H9 (cell line): ENCODE results near the gene SCGN. TPM values are rescaled to one million over a fixed set of nuclear protein-coding genes. Genes with fewer than 3 reads are reported as not detected.

Source experiments
- DNase-seq: peaks from one replicate; pipeline ENCODE4 v3.0.0-alpha.2; 2017
- H2AFZ ChIP-seq: one replicate; pipeline ENCODE4 v1.6.1; 2013; ENCODE audit warnings: mild to moderate bottlenecking, low read length, control low read depth, moderate library complexity
- H2AK5ac ChIP-seq: 2 replicates; pipeline ENCODE4 v1.6.1; 2013; ENCODE audit warnings: low read length, control low read depth, mixed read lengths; ENCODE audit not compliant: insufficient read length
- H2BK120ac ChIP-seq: one replicate; pipeline ENCODE4 v1.6.1; 2013; ENCODE audit warnings: low read depth, mild to moderate bottlenecking, low read length, control low read depth, inconsistent platforms; ENCODE audit not compliant: poor library complexity, severe bottlenecking
- H2BK12ac ChIP-seq: 2 replicates; pipeline ENCODE4 v1.6.1; 2013; ENCODE audit warnings: low read length, control low read depth, mixed read lengths, low read depth; ENCODE audit not compliant: insufficient read length
- H2BK15ac ChIP-seq: 2 replicates; pipeline ENCODE4 v1.6.1; 2013; ENCODE audit warnings: low read depth, low read length, control low read depth
- H2BK20ac ChIP-seq: one replicate; pipeline ENCODE4 v1.6.1; 2013; ENCODE audit warnings: low read depth, mild to moderate bottlenecking, low read length, control low read depth, inconsistent platforms; ENCODE audit not compliant: poor library complexity, severe bottlenecking
- H2BK5ac ChIP-seq: 2 replicates; pipeline ENCODE4 v1.6.1; 2013; ENCODE audit warnings: low read length, control low read depth, mixed read lengths; ENCODE audit not compliant: insufficient read length
- H3K14ac ChIP-seq: 2 replicates; pipeline ENCODE4 v1.6.1; 2013; ENCODE audit warnings: low read length, control low read depth; ENCODE audit not compliant: insufficient read depth
- H3K18ac ChIP-seq: 2 replicates; pipeline ENCODE4 v1.6.1; 2013; ENCODE audit warnings: low read depth, mild to moderate bottlenecking, mixed read lengths, low read length, control low read depth; ENCODE audit not compliant: insufficient read length
- H3K23ac ChIP-seq: 2 replicates; pipeline ENCODE4 v1.6.1; 2013; ENCODE audit warnings: low read length, control low read depth, mixed read lengths, low read depth; ENCODE audit not compliant: insufficient read length
- H3K23me2 ChIP-seq: 2 replicates; pipeline ENCODE4 v1.6.1; 2013; ENCODE audit warnings: low read depth, mild to moderate bottlenecking, mixed read lengths, low read length, control low read depth; ENCODE audit not compliant: insufficient read length, poor library complexity, severe bottlenecking
- H3K27ac ChIP-seq: 2 replicates; pipeline ENCODE4 v1.5.1; 2013; ENCODE audit warnings: low read length, control low read depth, mixed read lengths, low read depth; ENCODE audit not compliant: insufficient read length
- H3K27me3 ChIP-seq: 2 replicates; pipeline ENCODE4 v1.6.1; 2013; ENCODE audit warnings: low read length, control low read depth, inconsistent platforms; ENCODE audit not compliant: insufficient read depth
- H3K4ac ChIP-seq: 2 replicates; pipeline ENCODE4 v1.6.1; 2013; ENCODE audit warnings: low read depth, mild to moderate bottlenecking, control low read depth, inconsistent platforms, low read length, moderate library complexity
- H3K4me1 ChIP-seq: 2 replicates; pipeline ENCODE4 v1.6.1; 2013; ENCODE audit warnings: low read length, control low read depth, inconsistent platforms; ENCODE audit not compliant: insufficient read depth
- H3K4me2 ChIP-seq: 2 replicates; pipeline ENCODE4 v1.6.1; 2013; ENCODE audit warnings: low read length, control low read depth, mixed read lengths; ENCODE audit not compliant: insufficient read length, insufficient read depth
- H3K56ac ChIP-seq: 2 replicates; pipeline ENCODE4 v1.6.1; 2013; ENCODE audit warnings: low read depth, mild to moderate bottlenecking, mixed read lengths, low read length, control low read depth; ENCODE audit not compliant: insufficient read length
- H3K79me1 ChIP-seq: 2 replicates; pipeline ENCODE4 v1.6.1; 2013; ENCODE audit warnings: low read depth, mild to moderate bottlenecking, moderate library complexity, low read length, control low read depth, inconsistent platforms; ENCODE audit not compliant: insufficient read depth, poor library complexity, severe bottlenecking
- H3K79me2 ChIP-seq: 2 replicates; pipeline ENCODE4 v1.6.1; 2013; ENCODE audit warnings: low read length, control low read depth, inconsistent platforms; ENCODE audit not compliant: insufficient read depth
- H3K9ac ChIP-seq: 2 replicates; pipeline ENCODE4 v1.6.1; 2013; ENCODE audit warnings: low read length, control low read depth, mixed read lengths; ENCODE audit not compliant: insufficient read length; ENCODE audit errors: extremely low read depth
- H3K9me3 ChIP-seq: one replicate; pipeline ENCODE4 v1.6.1; 2013; ENCODE audit warnings: low read depth, low read length, inconsistent platforms; ENCODE audit not compliant: control insufficient read depth
- H3T11ph ChIP-seq: one replicate; pipeline ENCODE4 v1.6.1; 2013; ENCODE audit warnings: mild to moderate bottlenecking, low read length, control low read depth, inconsistent platforms
- H4K20me1 ChIP-seq: one replicate; pipeline ENCODE4 v1.6.1; 2013; ENCODE audit not compliant: control insufficient read depth, insufficient read length, insufficient read depth
- H4K5ac ChIP-seq: 2 replicates; pipeline ENCODE4 v1.6.1; 2013; ENCODE audit warnings: low read depth, mild to moderate bottlenecking, mixed read lengths, low read length, control low read depth; ENCODE audit not compliant: insufficient read length
- H4K8ac ChIP-seq: replicated peaks from 2 replicates; pipeline ENCODE4 v1.6.1; 2013; ENCODE audit warnings: low read length, control low read depth, mixed read lengths, low read depth; ENCODE audit not compliant: insufficient read length
- H4K91ac ChIP-seq: 2 replicates; pipeline ENCODE4 v1.6.1; 2013; ENCODE audit warnings: low read depth, mild to moderate bottlenecking, moderate library complexity, mixed read lengths, low read length, control low read depth; ENCODE audit not compliant: insufficient read length
- H3K27ac Mint-ChIP-seq, 3 experiments: 2 replicates in 2 of 3; 3 replicates in 1 of 3; pipeline ENCODE4 v1.8.0; 2020 to 2021; ENCODE audit warnings: mixed read lengths in 3 of 3, mild to moderate bottlenecking in 1 of 3, moderate library complexity in 1 of 3
- H3K27me3 Mint-ChIP-seq: 2 replicates; pipeline ENCODE4 v1.8.0; 2021; ENCODE audit warnings: low read depth, mild to moderate bottlenecking, moderate library complexity, mixed read lengths
- H3K36me3 Mint-ChIP-seq, 3 experiments: 2 replicates in 2 of 3; 3 replicates in 1 of 3; pipeline ENCODE4 v1.8.0; 2020 to 2021; ENCODE audit warnings: low read depth in 3 of 3, mixed read lengths in 3 of 3; ENCODE audit not compliant: insufficient read depth in 1 of 3
- H3K4me1 Mint-ChIP-seq, 2 experiments: 2 replicates each; pipeline ENCODE4 v1.8.0; 2020; ENCODE audit warnings: mixed read lengths in 2 of 2
- H3K4me3 Mint-ChIP-seq, 2 experiments: 2 replicates in 1 of 2; 3 replicates in 1 of 2; pipeline ENCODE4 v1.8.0; 2020 to 2021; ENCODE audit warnings: mild to moderate bottlenecking in 2 of 2, mixed read lengths in 2 of 2, moderate library complexity in 1 of 2
- H3K9me3 Mint-ChIP-seq, 2 experiments: 2 replicates in 1 of 2; 3 replicates in 1 of 2; pipeline ENCODE4 v1.8.0; 2020; ENCODE audit warnings: mild to moderate bottlenecking in 2 of 2, mixed read lengths in 2 of 2, moderate library complexity in 1 of 2
- WGBS: extraction: QIAGEN DNeasy Blood & Tissue Kit; methylation state at CpG from one replicate; pipeline ENCODE4 v1.1.7; 2013; ENCODE audit warnings: missing lambda C conversion rate, low lambda C conversion rate, mixed read lengths; ENCODE audit not compliant: insufficient read length; ENCODE audit errors: extremely low coverage; 5-methylcytosine and 5-hydroxymethylcytosine counted together
- total RNA-seq: library from RNA; stranded (reverse); gene quantifications from 2 replicates; pipeline ENCODE4 v1.2.1, GENCODE V29; 2021
- TF ChIP-seq, protein P1 (sequence below): fragments of 200-600 bp; sonication (generic); conservative IDR thresholded peaks from 3 replicates; pipeline ENCODE4 v1.8.0; 2021; ENCODE audit warnings: antibody characterized with exemption, mild to moderate bottlenecking

The SCGN gene
- total RNA-seq, 1 experiment from 2014 or later: not detected

DNA sequence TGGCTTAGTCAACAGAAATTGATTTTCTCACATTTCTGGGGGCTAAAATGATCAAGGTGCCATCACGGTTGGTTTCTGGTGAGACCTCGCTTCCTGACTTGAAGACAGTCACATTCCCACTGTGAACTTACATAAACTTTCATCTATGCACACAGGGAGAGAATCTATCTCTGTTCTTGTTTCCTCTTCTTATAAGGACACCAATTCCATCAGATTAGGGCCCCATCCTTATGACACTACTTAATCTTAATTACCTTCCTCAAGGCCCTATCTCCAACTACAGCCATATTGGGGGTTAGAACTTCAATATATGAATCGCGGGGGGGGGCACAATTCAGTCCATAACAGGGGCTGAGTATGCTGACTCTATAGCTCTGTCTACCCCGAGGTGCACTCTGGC lies 10.6 kb upstream of the SCGN start:
- H3K4ac ChIP-seq: no peak overlapping the region
- H2BK12ac ChIP-seq: no peak overlapping the region
- H3K4me2 ChIP-seq: no peak overlapping the region

More for the DNA sequence above, 10.6 kb upstream of the SCGN start:
- no peak overlapping the region for H3K14ac ChIP-seq
- no peak overlapping the region for H2AFZ ChIP-seq
- no peaks in the 10 kb centered on the region for H3K79me2 ChIP-seq
- no peaks in the 10 kb centered on the region for H4K20me1 ChIP-seq
- no peaks in the 10 kb centered on the region for H3K9me3 Mint-ChIP-seq
- no peak overlapping the region for H4K8ac ChIP-seq
- H3K36me3 Mint-ChIP-seq: no peaks in the 10 kb centered on the region
- no peak overlapping the region for H4K91ac ChIP-seq
- H3T11ph ChIP-seq: no peak overlapping the region
- no peaks in the 10 kb centered on the region for H3K9me3 ChIP-seq
- DNase-seq: no peak
- H3K27ac ChIP-seq: no peak overlapping the region
- H3K27me3 Mint-ChIP-seq: peaks cover 48% of the 10 kb centered on the region
- H3K4me1 Mint-ChIP-seq: peaks cover 3 to 9% of the 10 kb centered on the region in 2 experiments
- H2BK15ac ChIP-seq: no peak overlapping the region
- H2BK20ac ChIP-seq: no peak overlapping the region
- no peaks in the 10 kb centered on the region for H3K27me3 ChIP-seq
- H3K79me1 ChIP-seq: no peaks in the 10 kb centered on the region
- no peak overlapping the region for H3K56ac ChIP-seq
- WGBS: no CpG with 5 or more reads among the region's 5 CpGs
- no peak overlapping the region for H3K4me3 Mint-ChIP-seq
- no peak overlapping the region for H3K23ac ChIP-seq
- TF ChIP-seq, protein P1, sequence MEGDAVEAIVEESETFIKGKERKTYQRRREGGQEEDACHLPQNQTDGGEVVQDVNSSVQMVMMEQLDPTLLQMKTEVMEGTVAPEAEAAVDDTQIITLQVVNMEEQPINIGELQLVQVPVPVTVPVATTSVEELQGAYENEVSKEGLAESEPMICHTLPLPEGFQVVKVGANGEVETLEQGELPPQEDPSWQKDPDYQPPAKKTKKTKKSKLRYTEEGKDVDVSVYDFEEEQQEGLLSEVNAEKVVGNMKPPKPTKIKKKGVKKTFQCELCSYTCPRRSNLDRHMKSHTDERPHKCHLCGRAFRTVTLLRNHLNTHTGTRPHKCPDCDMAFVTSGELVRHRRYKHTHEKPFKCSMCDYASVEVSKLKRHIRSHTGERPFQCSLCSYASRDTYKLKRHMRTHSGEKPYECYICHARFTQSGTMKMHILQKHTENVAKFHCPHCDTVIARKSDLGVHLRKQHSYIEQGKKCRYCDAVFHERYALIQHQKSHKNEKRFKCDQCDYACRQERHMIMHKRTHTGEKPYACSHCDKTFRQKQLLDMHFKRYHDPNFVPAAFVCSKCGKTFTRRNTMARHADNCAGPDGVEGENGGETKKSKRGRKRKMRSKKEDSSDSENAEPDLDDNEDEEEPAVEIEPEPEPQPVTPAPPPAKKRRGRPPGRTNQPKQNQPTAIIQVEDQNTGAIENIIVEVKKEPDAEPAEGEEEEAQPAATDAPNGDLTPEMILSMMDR: no peak
- H3K23me2 ChIP-seq: no peaks in the 10 kb centered on the region
- no peak overlapping the region for H2AK5ac ChIP-seq
- H2BK120ac ChIP-seq: no peak overlapping the region
- H4K5ac ChIP-seq: no peak overlapping the region
- H2BK5ac ChIP-seq: no peak overlapping the region
- H3K4me1 ChIP-seq: no peaks in the 10 kb centered on the region
- no peak overlapping the region for H3K27ac Mint-ChIP-seq
- H3K18ac ChIP-seq: no peak overlapping the region
- no peak overlapping the region for H3K9ac ChIP-seq
